Measurements from ENCODE around the gene DAPK1.

Gene DAPK1

DNA sequence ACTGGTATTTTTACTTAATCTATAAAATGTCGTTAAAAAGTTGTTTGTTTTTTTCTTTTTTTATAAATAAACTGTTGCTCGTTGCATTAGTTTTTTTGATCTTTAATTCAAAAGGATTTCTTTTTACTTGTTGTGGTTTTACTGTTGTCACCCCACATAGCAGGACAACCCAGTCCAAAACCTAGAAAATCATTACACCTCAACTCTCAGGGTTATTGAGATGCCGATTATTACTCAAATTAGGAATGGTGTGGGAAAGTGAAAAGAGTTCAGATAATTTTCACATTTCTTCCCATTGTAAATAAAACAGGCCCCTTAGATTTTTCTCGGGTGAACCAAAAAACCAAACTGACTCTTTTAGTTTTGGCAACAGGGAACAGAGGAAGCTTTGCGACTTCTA, 210.9 kb downstream of the DAPK1 start:
- H3K27ac ChIP-seq, result no peak overlapping the region

DNA sequence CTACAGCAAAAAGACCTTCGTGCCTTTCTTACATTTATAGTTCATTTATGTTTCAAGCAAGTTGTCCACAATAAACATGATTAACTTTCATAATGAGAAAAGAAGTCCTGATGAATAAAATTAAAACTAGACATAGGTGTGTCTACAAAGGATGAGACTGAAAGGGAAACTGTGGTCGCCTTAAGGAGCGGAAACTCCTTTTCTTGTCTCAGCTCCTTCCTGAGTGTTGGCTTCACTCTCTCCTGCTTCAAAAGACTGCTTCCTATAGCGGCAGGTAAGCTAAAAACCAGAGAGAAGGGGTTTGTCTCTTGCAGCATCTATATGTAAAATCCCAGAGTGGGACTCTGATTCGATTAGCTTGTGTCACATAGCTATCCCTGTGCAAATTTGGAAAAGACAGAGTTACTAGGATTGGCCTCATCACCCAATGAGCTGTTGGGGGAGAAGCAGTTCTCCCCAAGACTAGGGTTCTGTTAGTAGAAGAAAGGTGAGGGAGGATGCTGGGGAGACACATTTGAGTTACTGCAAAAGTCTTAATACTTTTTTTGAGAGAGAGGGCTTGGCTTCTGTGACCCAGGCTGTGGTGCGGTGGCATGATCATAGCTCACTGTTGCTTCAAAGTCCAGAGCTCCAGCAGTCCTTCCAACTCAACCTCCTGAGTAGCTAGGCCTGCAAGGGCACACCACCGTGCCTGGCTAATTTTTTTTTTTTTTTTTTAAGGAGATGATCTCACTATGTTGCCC, 211.5 kb downstream of the DAPK1 start:
- H3K27ac ChIP-seq, result no peak overlapping the region
- TF ChIP-seq, protein P1, sequence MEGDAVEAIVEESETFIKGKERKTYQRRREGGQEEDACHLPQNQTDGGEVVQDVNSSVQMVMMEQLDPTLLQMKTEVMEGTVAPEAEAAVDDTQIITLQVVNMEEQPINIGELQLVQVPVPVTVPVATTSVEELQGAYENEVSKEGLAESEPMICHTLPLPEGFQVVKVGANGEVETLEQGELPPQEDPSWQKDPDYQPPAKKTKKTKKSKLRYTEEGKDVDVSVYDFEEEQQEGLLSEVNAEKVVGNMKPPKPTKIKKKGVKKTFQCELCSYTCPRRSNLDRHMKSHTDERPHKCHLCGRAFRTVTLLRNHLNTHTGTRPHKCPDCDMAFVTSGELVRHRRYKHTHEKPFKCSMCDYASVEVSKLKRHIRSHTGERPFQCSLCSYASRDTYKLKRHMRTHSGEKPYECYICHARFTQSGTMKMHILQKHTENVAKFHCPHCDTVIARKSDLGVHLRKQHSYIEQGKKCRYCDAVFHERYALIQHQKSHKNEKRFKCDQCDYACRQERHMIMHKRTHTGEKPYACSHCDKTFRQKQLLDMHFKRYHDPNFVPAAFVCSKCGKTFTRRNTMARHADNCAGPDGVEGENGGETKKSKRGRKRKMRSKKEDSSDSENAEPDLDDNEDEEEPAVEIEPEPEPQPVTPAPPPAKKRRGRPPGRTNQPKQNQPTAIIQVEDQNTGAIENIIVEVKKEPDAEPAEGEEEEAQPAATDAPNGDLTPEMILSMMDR (IDR thresholded peaks at IDR 0.05), result no peak
- no peak for TF ChIP-seq ZFX (IDR thresholded peaks at IDR 0.05; ENCODE audit: borderline replicate concordance)

More for the DNA sequence above, 210.9 kb downstream of the DAPK1 start:
- TF ChIP-seq, protein P1 (IDR thresholded peaks at IDR 0.05), result no peak
- no peak for TF ChIP-seq ZFX (IDR thresholded peaks at IDR 0.05; ENCODE audit: borderline replicate concordance)

DNA sequence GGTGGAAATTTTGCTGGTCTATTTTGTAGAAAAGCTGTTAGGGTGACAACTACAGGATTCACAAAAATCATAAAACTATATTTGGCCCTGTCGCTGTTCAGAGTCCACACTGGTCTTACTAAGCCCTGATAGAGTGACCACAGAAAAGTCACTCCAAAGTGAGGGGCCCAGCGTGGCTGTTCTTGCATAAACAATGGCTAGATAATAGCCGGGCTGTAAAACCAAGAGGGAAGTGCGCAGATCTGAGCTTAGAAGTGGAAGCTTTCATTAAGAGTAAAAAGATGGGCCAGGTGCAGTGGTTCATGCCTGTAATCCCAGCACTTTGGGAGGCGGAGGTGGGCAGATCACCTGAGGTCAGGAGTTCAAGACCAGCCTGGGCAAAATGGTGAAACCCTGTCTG, 212.8 kb downstream of the DAPK1 start:
- TF ChIP-seq ZFX (IDR thresholded peaks at IDR 0.05; ENCODE audit: borderline replicate concordance), result no peak
- TF ChIP-seq, protein P1 (IDR thresholded peaks at IDR 0.05), result no peak
- no peak overlapping the region for H3K27ac ChIP-seq

DNA sequence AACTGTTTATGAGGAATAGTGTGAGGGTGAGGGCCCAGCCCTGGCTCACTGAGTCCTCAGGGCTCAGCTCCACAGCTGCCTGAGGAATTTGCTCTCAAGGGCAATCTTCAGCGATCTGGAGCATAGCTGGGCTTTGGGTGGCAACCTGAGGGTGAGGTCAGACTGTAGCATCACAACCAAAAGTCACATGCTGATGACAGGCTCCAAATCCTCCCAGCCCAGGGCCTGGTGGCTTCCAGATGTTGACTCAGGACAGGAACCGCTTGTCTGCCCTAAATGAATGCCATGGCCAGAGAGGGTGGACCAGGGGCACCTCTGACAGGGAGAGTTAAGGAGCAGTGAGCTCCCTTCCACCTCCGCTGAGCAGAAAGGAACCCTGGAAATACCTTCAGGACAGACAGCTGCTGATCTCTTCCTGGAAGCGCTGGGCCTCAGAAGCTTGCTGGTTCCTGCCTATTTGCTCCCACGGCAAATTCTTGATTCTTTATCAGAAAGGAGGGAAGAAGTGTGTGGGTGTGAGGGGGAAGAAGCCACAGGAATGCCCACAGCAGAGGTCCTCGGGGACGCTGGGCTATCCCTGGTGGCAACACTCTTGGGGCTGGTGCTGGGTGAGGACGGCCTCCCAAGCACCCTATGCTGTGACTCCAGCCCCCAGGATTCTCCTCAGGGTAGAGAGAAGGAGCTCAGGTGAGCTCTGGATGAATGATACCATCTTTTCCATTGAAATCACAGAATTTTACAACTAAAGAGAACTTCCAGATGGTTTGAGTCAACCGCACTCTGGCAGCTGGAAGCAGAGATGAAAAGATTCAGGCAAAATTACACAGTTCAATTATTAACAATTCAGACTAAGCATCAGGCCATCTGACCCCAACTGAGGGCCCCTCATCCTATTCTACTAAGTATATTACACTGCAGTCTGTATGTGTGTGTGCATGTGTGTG, 214.5 kb downstream of the DAPK1 start:
- no peak overlapping the region for H3K27ac ChIP-seq
- TF ChIP-seq, protein P1 (IDR thresholded peaks at IDR 0.05), result no peak
- no peak for TF ChIP-seq ZFX (IDR thresholded peaks at IDR 0.05; ENCODE audit: borderline replicate concordance)

DNA sequence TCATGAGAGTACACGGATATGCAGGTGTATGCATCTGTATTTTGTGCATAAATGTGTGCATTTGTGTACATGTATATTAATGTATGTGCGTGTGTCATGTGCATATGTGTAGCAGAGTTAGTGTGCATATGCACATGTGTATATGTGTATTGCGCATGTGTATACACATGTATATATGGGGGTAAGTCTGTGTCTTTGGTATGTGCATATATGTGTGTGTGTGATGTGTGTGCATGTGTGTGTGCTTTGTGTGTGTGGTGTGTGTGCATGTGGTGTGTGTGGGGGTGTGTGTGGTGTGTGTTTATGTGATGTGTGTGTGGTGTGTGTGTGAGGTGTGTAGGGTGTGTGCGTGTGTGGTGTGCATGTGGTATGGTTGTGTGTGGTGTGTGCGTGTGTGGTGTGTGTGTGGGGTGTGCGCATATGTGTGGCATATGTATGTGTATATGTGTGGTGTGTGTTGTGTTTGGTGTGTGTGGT, 215.2 kb downstream of the DAPK1 start:
- TF ChIP-seq, protein P1 (IDR thresholded peaks at IDR 0.05), result no peak
- TF ChIP-seq ZFX (IDR thresholded peaks at IDR 0.05; ENCODE audit: borderline replicate concordance), result no peak
- H3K27ac ChIP-seq, result no peak overlapping the region

- H3K27ac ChIP-seq, result no peak overlapping the region
- no peak for TF ChIP-seq ZFX (IDR thresholded peaks at IDR 0.05; ENCODE audit: borderline replicate concordance)
- TF ChIP-seq, protein P1 (IDR thresholded peaks at IDR 0.05), result no peak
These were observed 215.8 kb downstream of the DAPK1 start for GRCh38 chr9:87713278-87713987.

Measured in 22Rv1 (cell line).